IPS DF 4.7 (cell line): ENCODE results near the gene TSPAN7.

ENCODE experiments used
- DNase-seq: peaks from one replicate; pipeline ENCODE4 v3.0.0-alpha.2; 2013; ENCODE audit warnings: low spot score; ENCODE audit errors: extremely low read depth

Gene TSPAN7

GRCh38 chrX:38679695-38680094, 118.4 kb downstream of the TSPAN7 start:
- DNase-seq = no peak

- no peak for DNase-seq
Measured at GRCh38 chrX:38682095-38682494, 120.8 kb downstream of the TSPAN7 start.

GRCh38 chrX:38692961-38693360, 131.6 kb downstream of the TSPAN7 start:
- no peak for DNase-seq

DNA sequence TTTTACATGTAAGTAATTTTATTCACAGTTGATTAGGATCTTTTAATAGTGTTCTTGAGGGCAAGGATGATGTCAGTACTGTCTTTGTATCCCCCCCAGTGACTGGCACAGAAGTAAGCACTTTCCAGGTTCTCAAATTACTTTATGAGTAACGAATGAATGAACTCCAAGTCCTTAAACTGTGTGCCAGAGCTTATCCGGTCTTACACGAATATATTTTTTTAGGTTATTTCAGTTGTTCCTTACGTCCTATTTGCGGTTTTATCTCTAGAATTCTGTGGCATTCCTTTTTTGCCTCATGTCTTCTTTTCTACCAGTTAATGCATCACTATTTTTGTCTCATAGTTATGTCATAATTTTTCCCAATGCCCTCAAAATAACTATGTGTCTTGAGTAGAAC, 133.1 kb downstream of the TSPAN7 start:
- no peak for DNase-seq

DNA sequence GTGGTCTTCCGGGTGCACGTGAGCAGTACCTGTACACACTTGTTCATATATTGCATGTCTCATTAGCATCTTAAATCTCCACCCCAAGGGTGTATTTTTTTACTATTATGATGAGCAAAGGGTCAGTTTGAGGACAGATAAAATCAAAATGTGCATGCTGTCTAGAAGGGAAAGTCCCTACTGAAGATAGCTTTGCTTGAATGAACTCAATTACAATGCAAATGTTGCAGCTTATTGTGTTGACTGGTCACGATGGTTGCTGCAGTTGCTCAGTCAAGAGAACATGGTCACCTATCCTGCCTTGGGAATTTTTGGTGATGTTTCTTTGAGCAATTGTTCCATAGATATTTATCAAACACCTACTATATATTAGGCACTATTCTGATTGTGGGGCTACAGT, 136.1 kb downstream of the TSPAN7 start:
- no peak for DNase-seq

DNA sequence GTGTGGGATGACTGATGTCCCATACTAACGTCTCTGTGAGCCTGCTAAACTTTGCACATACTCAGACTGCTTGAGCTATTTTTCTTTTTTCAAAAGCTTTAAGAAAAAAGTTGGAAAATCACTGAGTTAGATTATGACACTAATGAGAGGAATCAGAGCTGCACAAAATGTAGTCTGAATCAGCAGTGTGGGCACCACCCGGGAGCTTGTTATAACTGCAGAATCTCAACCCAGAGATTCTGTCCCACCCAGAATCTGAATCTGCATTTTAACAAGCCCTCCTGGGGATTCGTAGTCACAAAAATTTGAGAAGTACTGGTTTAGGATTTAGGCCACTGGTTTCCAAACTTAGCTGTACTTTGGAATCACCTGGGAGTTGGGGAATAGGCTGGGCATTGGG, 137.8 kb downstream of the TSPAN7 start:
- DNase-seq = no peak

DNA sequence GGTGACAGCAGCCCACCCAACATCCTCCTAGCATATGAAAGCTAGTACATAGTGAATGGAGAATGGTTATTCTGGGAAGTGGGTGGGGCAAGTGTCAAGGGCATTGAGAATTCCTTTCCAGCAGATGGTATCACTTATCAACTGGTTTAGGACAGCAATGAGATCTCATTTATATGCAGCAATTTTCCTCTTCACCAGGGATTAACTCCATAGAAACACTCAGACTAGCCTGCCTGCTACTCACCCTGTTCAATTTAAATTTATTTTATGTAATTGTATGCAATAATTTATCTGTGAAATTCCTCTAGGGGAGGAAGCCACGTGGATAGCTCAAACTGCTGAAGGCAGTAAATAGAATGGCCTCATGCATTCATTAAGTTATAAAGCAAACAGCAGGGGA, 138.4 kb downstream of the TSPAN7 start:
- no peak for DNase-seq

DNA sequence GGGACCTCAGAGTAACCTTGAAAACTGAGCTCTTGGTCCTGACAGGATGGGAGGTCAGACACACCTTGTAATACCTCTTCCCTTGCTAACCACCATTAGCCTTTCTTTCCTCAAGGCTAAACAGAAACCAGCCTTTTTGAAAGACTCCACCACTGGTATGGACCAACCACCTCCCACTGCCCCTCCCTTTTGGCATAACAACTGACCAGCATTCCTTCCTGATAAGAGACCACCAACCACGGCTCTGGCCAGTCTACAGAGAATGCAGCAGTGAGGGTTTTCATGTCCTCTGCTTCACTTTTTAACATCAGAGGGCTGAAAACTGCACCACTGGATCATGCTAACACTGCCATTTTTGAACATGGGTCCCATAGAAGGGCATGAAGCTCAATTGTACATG, 139.7 kb downstream of the TSPAN7 start:
- DNase-seq = no peak

DNA sequence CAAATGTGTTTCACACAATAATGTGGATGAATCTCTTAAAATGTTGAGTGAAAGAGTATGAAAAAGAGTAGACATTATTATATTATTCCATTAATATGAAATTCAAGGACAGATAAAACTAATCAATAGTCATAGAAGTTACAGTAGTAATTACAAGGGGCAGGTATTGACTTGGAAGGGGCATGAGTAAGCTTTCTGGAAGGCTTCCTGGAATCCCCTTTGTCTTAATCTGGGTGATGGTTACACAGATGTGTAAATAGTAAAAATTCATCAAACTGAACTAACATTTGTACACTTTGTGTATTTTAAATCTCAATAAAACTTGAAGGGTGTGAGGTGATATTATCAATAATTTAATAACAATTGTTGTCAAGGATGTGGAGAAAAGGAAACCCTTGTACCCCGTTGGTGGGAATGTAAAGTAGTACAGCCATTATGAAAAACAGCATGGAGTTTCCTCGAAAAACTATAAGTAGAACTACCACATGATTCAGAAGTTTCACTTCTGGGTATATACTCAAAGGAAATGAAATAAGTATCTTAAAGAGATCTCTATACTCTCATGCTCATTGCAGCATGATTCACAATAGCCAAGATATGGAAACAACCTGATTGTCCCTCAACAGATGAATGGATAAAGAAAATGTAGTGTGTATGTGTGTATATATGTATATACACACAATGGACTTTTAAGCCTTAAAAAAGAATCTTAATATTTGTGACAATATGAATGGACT, 143.0 kb downstream of the TSPAN7 start:
- no peak for DNase-seq

GRCh38 chrX:38717871-38718270, 156.5 kb downstream of the TSPAN7 start:
- DNase-seq = no peak

- no peak for DNase-seq
Measured at GRCh38 chrX:38718311-38718710, 157.0 kb downstream of the TSPAN7 start.

DNA sequence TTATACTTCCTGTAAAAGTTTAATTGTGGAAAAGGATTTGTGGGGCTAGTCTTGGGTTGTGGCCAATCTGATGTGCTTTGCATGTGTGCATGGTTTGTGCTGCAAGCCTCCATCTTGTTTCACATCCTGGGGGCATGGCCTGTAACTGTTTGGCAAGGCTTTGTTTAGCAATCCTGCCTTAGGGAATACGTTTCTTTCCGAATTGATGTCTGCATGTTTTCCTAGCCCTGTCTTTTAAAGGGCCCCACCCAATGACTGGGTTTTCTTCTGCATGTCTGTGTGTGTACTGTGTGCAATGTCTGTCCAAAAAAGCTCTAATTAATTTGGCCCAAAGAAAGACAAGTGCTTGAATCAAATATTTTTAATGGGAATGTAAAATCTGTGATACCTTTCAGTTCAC, 165.3 kb downstream of the TSPAN7 start:
- no peak for DNase-seq

- no peak for DNase-seq
Measured at GRCh38 chrX:38727668-38728067, 166.3 kb downstream of the TSPAN7 start.

DNA sequence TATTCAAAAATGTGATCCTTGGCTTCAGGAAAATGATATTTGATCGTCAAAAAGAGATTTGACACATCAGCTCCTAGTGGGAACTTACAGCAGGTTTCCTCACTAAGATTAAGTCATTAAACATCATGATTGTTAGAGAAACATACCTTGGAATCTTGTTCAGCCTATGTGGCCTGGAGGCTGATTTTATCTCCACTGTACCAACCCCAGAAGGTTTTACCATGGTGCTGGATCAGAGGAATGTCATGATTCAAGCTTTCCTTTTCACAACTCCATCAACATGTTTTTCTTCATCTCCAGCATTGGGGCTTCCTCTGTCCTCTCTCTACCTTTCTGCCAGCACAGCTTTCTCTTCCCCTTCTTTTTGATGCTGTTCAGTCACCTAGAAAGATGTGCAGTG, 171.5 kb downstream of the TSPAN7 start:
- DNase-seq = no peak
